Effector memory CD8-positive, alpha-beta T cell (primary cell): ENCODE measurements around the gene IL25.
"Not testable (repeated sequence)": the region's sequence is repeated elsewhere in the genome, so short reads cannot be mapped to it uniquely, and the experiment has no call there.

Experiments
- ATAC-seq: fragments of 150-1000 bp; cut with Tn5 transposase; replicated peaks from 2 replicates; pipeline ENCODE4 v1.10.0; 2021; ENCODE audit warnings: mild to moderate bottlenecking, moderate library complexity
- DNase-seq, 3 experiments: peaks; one replicate each; pipeline ENCODE4 v3.0.0; 2021
- H3K27ac Mint-ChIP-seq, 2 donors: one replicate each; pipeline ENCODE4 v1.8.0; 2022; ENCODE audit warnings: mild to moderate bottlenecking in 2 of 2, mixed read lengths in 2 of 2, moderate library complexity in 2 of 2
- H3K27me3 Mint-ChIP-seq, 2 donors: one replicate each; pipeline ENCODE4 v1.8.0; 2022; ENCODE audit warnings: mixed read lengths in 2 of 2
- H3K36me3 Mint-ChIP-seq: one replicate; pipeline ENCODE4 v1.8.0; 2022; ENCODE audit warnings: mild to moderate bottlenecking, moderate library complexity, mixed read lengths; ENCODE audit not compliant: insufficient read depth
- H3K4me1 Mint-ChIP-seq, 2 donors: one replicate each; pipeline ENCODE4 v1.8.0; 2022; ENCODE audit warnings: low read depth in 2 of 2, mixed read lengths in 2 of 2
- H3K4me3 Mint-ChIP-seq, 2 donors: one replicate each; pipeline ENCODE4 v1.8.0; 2022; ENCODE audit warnings: mild to moderate bottlenecking in 2 of 2, mixed read lengths in 2 of 2, moderate library complexity in 2 of 2
- H3K9me3 Mint-ChIP-seq, 2 donors: one replicate each; pipeline ENCODE4 v1.8.0; 2022; ENCODE audit warnings: mixed read lengths in 2 of 2

Gene IL25

DNA sequence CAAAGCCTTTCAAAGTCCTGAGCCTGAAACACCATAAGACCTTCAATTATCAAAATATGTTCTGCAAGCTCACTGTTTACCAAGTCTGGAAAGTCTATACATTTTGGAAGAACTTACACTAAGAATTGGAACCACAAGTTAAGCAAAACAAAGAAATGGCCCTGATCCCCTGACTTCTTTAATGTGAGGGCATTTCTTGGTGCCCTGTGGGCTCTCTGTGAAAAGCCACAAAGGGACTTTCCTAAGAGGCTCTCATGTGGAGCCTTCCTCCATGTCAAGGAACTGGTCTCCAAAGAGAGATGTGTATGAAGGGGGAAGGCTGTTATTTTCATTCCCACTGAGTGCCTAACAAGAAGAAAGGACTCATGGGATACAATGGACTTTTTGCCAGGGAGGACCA lies 49.0 kb downstream of the IL25 start:
- H3K4me3 Mint-ChIP-seq, result no peak overlapping the region
- ATAC-seq, result no peak
- no peak for DNase-seq
- H3K27ac Mint-ChIP-seq, result no peak overlapping the region
- H3K27me3 Mint-ChIP-seq, result peaks cover 25 to 53% of the 10 kb centered on the region in 2 donors
- no peaks in the 10 kb centered on the region for H3K36me3 Mint-ChIP-seq
- H3K9me3 Mint-ChIP-seq, result no peaks in the 10 kb centered on the region
- H3K4me1 Mint-ChIP-seq, result no peaks in the 10 kb centered on the region

DNA sequence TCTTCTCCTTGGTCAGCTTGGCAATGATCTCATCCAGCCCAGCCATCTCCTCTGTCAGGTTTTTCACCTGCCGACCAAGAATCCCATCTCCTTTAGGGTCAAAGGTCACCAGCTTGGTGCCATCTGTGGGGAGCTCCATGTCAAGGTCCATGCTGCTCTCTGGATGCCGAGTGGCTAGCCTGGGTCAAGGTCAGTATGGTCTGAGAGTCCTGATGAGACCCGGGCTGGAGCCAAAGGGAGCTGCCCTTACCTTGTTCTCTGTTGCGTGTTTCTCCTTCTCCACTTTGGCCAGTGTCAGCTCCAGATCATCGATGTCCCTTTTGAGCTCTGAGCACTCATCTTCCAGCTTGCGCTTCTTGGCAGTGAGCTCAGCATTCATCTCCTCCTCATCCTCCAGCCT lies 51.0 kb downstream of the IL25 start:
- Mint-ChIP-seq H3K4me1 (no peaks in the 10 kb centered on the region), H3K4me3 (no peak overlapping the region), H3K36me3 (no peaks in the 10 kb centered on the region), H3K27ac (no peak overlapping the region), H3K9me3 (no peaks in the 10 kb centered on the region), H3K27me3 (peaks cover 17 to 32% of the 10 kb centered on the region in 2 donors)
- ATAC-seq (no peak), DNase-seq (no peak)

DNA sequence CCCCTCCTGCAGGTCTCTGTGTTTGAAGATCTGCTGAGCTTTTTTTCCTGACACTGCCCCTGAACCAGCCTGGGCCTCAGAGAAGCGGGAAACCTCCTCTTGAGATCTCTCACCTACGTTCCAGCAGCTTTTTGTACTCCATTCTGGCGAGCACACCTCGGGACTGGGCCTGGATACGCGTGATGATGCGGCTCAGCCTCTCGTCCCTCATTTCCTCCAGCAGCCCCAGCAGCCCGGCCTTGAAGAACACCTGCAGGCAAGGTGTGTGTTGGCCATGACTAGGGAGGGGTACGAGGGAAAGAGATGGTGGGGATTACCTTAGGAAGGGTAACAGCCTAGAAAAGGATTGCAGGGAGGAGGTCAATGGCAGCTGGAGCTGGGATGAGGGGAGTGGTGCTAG lies 52.6 kb downstream of the IL25 start:
- no peaks in the 10 kb centered on the region for H3K9me3 Mint-ChIP-seq
- H3K4me3 Mint-ChIP-seq, result no peak overlapping the region
- no peaks in the 10 kb centered on the region for H3K36me3 Mint-ChIP-seq
- DNase-seq, result no peak
- no peaks in the 10 kb centered on the region for H3K4me1 Mint-ChIP-seq
- H3K27ac Mint-ChIP-seq, result no peak overlapping the region
- peaks cover 9 to 22% of the 10 kb centered on the region in 2 donors for H3K27me3 Mint-ChIP-seq
- no peak for ATAC-seq

DNA sequence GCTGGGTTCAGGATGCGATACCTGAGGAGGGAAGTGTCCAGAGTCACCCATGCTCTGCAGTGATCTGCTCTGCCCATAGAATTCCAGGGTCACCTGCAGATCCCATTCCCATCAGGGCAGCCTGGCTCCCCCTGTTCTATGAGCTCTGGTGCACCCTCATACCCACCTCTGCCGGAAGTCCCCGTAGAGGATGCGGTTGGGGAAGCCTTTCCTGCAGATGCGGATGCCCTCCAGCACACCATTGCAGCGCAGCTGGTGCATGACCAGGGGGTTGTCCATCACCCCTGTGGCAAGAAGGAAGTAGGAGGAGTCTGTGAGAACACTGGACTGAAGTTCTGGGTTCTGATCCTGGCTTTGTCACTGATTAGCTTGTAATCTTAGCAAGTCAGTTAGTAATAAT lies 53.2 kb downstream of the IL25 start:
- H3K9me3 Mint-ChIP-seq, DNase-seq, H3K4me1 Mint-ChIP-seq, H3K27ac Mint-ChIP-seq, H3K36me3 Mint-ChIP-seq, H3K4me3 Mint-ChIP-seq, ATAC-seq: not testable (repeated sequence)
- H3K27me3 Mint-ChIP-seq, result peaks cover 9 to 24% of the 10 kb centered on the region in 2 donors
